Activated CD4-positive, alpha-beta T cell treated with anti-CD3 and anti-CD28 coated beads, Interleukin-2, amount 10 ng/mL, durations not matched to agents 24 days and 14 days (primary cell): ENCODE results near the gene RPP25L. TPM values are rescaled to one million over a fixed set of nuclear protein-coding genes. Genes with fewer than 3 reads are reported as not detected.
"Not testable (repeated sequence)": the region's sequence is repeated elsewhere in the genome, so short reads cannot be mapped to it uniquely, and the experiment has no call there.

Experiments used
- DNase-seq: peaks from one replicate; pipeline ENCODE4 v3.0.0; 2022
- H3K27ac Mint-ChIP-seq: one replicate; pipeline ENCODE4 v1.8.0; 2022; ENCODE audit warnings: mild to moderate bottlenecking, mixed read lengths
- H3K27me3 Mint-ChIP-seq: one replicate; pipeline ENCODE4 v1.8.0; 2022; ENCODE audit warnings: mixed read lengths
- H3K36me3 Mint-ChIP-seq: one replicate; pipeline ENCODE4 v1.8.0; 2022; ENCODE audit warnings: low read depth, mild to moderate bottlenecking, mixed read lengths
- H3K4me1 Mint-ChIP-seq: one replicate; pipeline ENCODE4 v1.8.0; 2021; ENCODE audit warnings: mixed read lengths
- H3K4me3 Mint-ChIP-seq: one replicate; pipeline ENCODE4 v1.8.0; 2022; ENCODE audit warnings: mild to moderate bottlenecking, moderate library complexity, mixed read lengths
- H3K9me3 Mint-ChIP-seq: one replicate; pipeline ENCODE4 v1.8.0; 2021; ENCODE audit warnings: mixed read lengths
- intact Hi-C: fragments of 100-400 bp; cut with micrococcal nuclease; formaldehyde crosslinking; loops from one replicate; pipeline ENCODE4 v1.15.1; 2023
- total RNA-seq: library from RNA; stranded (reverse); gene quantifications from 2 replicates; pipeline ENCODE4 v1.2.3, GENCODE V29; 2022

The RPP25L gene
- total RNA-seq, 1 donor from 2014 or later = 34.8 TPM

DNA sequence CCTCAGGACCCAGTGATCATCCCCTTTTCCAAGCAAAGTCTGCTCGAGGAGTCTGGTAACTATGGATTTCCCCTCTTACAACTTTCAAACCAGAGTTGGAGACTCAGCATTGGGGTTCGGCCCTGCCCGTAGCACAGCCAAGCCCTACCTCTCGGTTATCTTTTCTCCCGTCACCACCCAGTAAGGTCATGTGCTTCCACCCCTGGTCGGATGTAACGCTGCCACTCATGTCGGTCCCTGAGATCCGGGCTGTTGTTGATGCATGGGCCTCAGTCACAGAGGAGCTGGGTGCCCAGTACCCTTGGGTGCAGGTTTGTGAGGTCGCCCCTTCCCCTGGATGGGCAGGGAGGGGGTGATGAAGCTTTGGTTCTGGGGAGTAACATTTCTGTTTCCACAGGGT is 35.8 kb upstream of the RPP25L start:
- intact Hi-C loops = loop anchor here (1.0 kb wide), 1 partner anchor 55 kb away; no protein-coding TSS in a partner anchor
- H3K36me3 Mint-ChIP-seq = peaks cover 34% of the 10 kb centered on the region
- no peaks in the 10 kb centered on the region for H3K9me3 Mint-ChIP-seq
- DNase-seq = peak; percentile 66
- peaks cover 36% of the 10 kb centered on the region for H3K4me1 Mint-ChIP-seq
- peak overlapping the region; percentile 94 for H3K4me3 Mint-ChIP-seq
- peak overlapping the region; percentile 92 for H3K27ac Mint-ChIP-seq
- no peaks in the 10 kb centered on the region for H3K27me3 Mint-ChIP-seq

- peaks cover 32% of the 10 kb centered on the region for H3K4me1 Mint-ChIP-seq
- intact Hi-C loops = loop anchor here (1.0 kb wide), 1 partner anchor 55 kb away; no protein-coding TSS in a partner anchor
- H3K4me3 Mint-ChIP-seq = peak overlapping the region; percentile 94
- H3K36me3 Mint-ChIP-seq = peaks cover 31% of the 10 kb centered on the region
- H3K27me3 Mint-ChIP-seq = no peaks in the 10 kb centered on the region
- peak overlapping the region; percentile 92 for H3K27ac Mint-ChIP-seq
- no peaks in the 10 kb centered on the region for H3K9me3 Mint-ChIP-seq
- no peak for DNase-seq
Measured at GRCh38 chr9:34647084-34647403, 35.1 kb upstream of the RPP25L start.

DNA sequence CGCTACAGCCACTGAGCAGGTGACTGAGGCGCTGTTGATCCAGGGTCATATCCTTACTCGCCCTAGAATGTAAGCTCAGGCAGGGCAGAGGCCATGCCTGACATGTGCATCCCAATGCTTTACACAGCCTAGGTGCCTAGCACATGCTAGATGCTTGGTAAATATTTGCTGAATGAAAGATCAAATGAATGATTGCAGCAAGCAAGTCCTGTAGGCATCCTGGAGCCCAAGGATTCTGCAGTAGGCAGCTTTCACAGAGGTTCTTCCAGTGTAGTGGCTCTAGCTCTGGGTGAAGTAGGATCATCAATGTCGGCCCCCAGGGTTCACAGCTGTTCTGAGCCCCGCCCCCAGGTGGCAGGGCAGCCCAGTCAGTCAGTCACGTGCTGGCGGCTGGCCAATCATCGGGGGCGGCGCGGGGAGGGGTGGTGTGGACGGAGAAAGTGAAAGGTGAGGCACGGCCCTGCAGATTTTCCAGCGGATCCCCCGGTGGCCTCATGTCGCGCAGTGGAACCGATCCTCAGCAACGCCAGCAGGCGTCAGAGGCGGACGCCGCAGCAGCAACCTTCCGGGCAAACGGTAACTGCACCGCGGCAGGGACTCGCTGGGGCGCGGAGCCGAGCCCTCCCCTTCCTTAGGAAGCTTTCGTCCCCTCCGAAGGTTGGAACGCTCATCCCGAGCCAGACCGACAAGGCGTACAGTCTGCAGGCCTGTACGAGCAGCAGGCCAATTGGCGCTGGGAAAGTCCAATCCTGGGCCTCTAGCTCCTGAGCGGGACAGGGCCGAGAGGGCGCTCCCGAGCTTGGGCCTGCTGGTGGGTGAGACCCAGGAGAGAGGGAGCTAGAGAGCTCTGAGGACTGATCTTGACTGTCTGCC is 34.5 kb upstream of the RPP25L start, which contains the start of gene GALT:
TSS of gene GALT (plus strand) at position 465 of the 873 bp plus-strand sequence. CDS start at position 495, 30 bp downstream.
- Mint-ChIP-seq H3K4me1 (peaks cover 28% of the 10 kb centered on the region), H3K9me3 (no peaks in the 10 kb centered on the region)

GRCh38 chr9:34644766-34645314 is 32.9 kb upstream of the RPP25L start:
- peak overlapping the region; percentile 10 for H3K27ac Mint-ChIP-seq
- no peaks in the 10 kb centered on the region for H3K27me3 Mint-ChIP-seq
- no peak for DNase-seq
- intact Hi-C loops = no loop called here
- H3K4me1 Mint-ChIP-seq = peaks cover 30% of the 10 kb centered on the region
- no peaks in the 10 kb centered on the region for H3K9me3 Mint-ChIP-seq
- H3K4me3 Mint-ChIP-seq = no peak overlapping the region
- peaks cover 25% of the 10 kb centered on the region for H3K36me3 Mint-ChIP-seq

More for the DNA sequence above, 34.5 kb upstream of the RPP25L start, which contains the start of gene GALT:
- H3K4me3 Mint-ChIP-seq = peak within 1 kb of the TSS; percentile 94
- no peaks in the 10 kb centered on the region for H3K27me3 Mint-ChIP-seq
- H3K36me3 Mint-ChIP-seq = peaks cover 31% of the 10 kb centered on the region
- intact Hi-C loops = loop anchor here (1.0 kb wide), 4 partner anchors 9 to 56 kb away; partner anchors contain the start of genes RPP25L and SIGMAR1
- peak; percentile 99 for DNase-seq
- H3K27ac Mint-ChIP-seq = peak within 1 kb of the TSS; percentile 92

GRCh38 chr9:34642679-34643078 is 30.8 kb upstream of the RPP25L start:
- H3K27ac Mint-ChIP-seq = no peak overlapping the region

DNA sequence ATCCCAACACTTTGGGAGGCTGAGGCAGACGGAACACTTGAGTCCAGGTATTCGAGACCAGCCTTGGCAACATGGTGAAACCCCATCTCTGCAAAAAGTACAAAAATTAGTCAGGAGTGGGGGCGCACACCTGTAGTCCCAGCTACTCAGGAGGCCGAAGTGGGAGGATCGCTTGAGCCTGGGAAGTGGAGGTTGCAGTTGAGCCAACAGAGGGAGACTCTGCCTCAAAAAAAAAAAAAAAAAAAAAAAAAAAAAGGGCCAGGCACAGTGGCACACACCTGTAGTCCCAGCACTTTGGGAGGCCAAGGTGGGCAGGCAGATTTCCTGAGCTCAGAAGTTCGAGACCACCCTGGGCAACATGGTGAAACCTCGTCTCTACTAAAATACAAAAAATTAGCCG is 27.4 kb upstream of the RPP25L start:
- H3K4me3 Mint-ChIP-seq, H3K27ac Mint-ChIP-seq, intact Hi-C loops, H3K27me3 Mint-ChIP-seq, DNase-seq, H3K9me3 Mint-ChIP-seq: not testable (repeated sequence)
- Mint-ChIP-seq H3K4me1 (peaks cover 28% of the 10 kb centered on the region), H3K36me3 (peaks cover 21% of the 10 kb centered on the region)

More at GRCh38 chr9:34642679-34643078, 30.8 kb upstream of the RPP25L start:
- intact Hi-C loops = no loop called here
- peaks cover 5% of the 10 kb centered on the region for H3K36me3 Mint-ChIP-seq
- no peaks in the 10 kb centered on the region for H3K9me3 Mint-ChIP-seq
- peaks cover 27% of the 10 kb centered on the region for H3K4me1 Mint-ChIP-seq
- H3K27me3 Mint-ChIP-seq = no peaks in the 10 kb centered on the region
- no peak overlapping the region for H3K4me3 Mint-ChIP-seq
- DNase-seq = no peak

DNA sequence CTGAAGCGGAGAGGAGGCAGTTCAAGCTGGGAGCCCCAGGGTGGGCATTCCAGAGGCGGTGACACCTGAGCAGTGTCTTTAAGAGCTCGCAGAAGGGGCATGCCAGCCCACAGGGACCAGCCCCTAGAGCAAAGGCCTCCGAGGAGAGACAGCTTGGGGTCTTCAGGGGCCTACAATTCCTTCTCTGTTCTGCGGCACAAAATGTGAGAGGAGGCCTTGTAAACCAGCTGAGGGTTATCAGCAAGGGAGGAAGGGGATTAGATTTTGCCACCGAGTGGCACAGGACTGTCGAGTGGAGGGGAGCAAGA is 26.2 kb upstream of the RPP25L start:
- peaks cover 28% of the 10 kb centered on the region for H3K36me3 Mint-ChIP-seq

DNA sequence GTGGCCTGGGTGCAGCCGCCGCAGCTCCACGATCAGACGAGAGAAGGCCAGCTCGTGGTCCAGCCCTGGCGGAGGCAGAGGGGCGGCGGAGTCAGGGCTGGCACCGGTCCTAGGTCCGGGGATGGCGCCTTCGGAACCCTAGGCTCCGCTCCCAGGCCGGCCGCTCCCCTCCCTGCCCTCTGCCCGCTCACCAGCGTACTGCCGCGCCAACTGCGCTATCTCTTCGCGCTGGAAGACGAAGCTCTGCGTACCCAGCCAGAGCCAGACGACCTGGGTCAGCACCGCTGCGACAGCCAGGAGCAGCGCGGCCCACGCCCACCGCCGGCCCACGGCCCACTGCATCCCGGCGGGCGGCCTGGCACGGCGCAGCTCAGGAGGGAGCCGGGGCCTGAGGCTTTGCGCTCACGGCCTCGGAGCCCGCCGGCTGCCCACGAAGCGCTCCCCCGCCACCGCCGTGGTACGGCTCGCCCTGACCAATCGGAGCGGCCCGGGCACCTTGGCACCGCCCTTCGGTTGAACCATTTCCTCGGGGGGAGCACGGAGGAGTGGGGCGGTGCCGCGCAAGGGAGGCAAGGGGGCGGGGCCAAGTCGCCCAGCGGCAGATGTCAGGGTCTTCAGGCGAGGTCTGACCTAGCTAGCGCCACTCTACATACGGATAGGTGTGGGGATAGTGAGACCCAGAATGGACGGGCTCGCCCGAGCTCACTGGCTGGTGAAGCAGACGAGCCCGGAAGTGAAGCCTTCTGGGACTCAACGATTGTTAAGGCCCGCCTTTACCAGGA is 25.6 kb upstream of the RPP25L start, which contains the start of gene SIGMAR1:
TSS of gene SIGMAR1 (minus strand) at position 432 of the 782 bp plus-strand sequence. CDS start at position 342, 90 bp downstream.
- Mint-ChIP-seq H3K4me3 (peak within 1 kb of the TSS; percentile 99), H3K9me3 (no peaks in the 10 kb centered on the region), H3K27me3 (no peaks in the 10 kb centered on the region), H3K27ac (peak within 1 kb of the TSS; percentile 93), H3K4me1 (peaks cover 34% of the 10 kb centered on the region), H3K36me3 (peaks cover 30% of the 10 kb centered on the region)
- peak; percentile 98 for DNase-seq
- intact Hi-C loops = loop anchor here (1.0 kb wide), 3 partner anchors 9 to 114 kb away; partner anchors contain the start of gene GALT

More for the DNA sequence above, 26.2 kb upstream of the RPP25L start:
- Mint-ChIP-seq H3K9me3 (no peaks in the 10 kb centered on the region), H3K4me3 (peak overlapping the region; percentile 99), H3K27ac (peak overlapping the region; percentile 82), H3K27me3 (no peaks in the 10 kb centered on the region), H3K4me1 (peaks cover 34% of the 10 kb centered on the region)
- intact Hi-C loops = no loop called here
- DNase-seq = no peak

DNA sequence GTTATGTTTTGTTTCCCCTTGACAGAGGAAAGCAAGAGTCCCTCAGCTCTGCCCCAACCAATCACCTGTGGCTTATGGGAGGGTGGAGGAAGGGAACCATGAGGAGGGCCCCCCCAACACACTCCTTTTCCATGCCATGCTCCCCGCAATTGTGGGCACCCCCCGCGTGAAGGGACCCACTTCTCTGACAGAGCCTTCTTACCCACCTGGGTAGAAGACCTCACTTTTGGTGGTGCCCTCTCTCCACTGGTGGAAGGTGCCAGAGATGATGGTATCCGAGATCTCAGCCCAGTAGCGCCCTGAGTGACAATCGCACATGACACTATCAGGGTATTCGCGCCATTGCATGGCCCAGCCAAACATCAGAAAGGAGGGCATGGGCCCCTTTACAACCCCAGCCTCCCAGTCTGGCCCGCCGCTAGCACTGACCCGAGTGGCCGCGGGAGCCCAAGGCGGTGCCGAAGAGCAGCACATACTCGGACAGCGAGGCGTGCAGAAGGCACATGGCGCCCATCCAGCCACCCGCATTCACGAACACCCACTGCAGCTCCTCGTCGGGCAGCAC is 25.0 kb upstream of the RPP25L start:
- Mint-ChIP-seq H3K9me3 (no peaks in the 10 kb centered on the region), H3K4me3 (peak overlapping the region; percentile 99), H3K4me1 (peaks cover 34% of the 10 kb centered on the region), H3K36me3 (peaks cover 35% of the 10 kb centered on the region), H3K27ac (peak overlapping the region; percentile 93), H3K27me3 (no peaks in the 10 kb centered on the region)
- DNase-seq = no peak
- intact Hi-C loops = loop anchor here (1.0 kb wide), 3 partner anchors 9 to 114 kb away; partner anchors contain the start of gene GALT

DNA sequence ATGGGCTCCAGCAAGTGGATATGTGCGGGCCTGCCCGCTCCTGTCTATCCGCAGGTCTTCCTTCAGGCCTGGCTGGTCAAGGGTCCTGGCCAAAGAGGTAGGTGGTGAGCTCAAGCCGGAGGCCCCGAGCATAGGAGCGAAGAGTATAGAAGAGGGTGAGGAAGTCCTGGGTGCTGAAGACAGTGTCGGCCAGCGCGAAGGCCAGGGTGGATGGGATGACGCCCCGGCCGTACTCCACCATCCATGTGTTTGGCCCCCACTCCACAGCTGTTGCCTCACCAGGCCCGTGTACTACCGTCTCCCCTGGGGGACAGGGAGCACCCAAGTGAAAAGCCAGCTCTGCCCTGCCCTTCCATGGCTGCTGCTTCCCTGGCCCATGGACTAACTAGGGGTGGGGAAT is 23.7 kb upstream of the RPP25L start:
- no peak overlapping the region for H3K27ac Mint-ChIP-seq
- intact Hi-C loops = no loop called here
- peak overlapping the region; percentile 69 for H3K4me3 Mint-ChIP-seq
- peaks cover 35% of the 10 kb centered on the region for H3K36me3 Mint-ChIP-seq
- DNase-seq = no peak
- peaks cover 5% of the 10 kb centered on the region for H3K27me3 Mint-ChIP-seq
- peaks cover 31% of the 10 kb centered on the region for H3K4me1 Mint-ChIP-seq
- H3K9me3 Mint-ChIP-seq = no peaks in the 10 kb centered on the region

DNA sequence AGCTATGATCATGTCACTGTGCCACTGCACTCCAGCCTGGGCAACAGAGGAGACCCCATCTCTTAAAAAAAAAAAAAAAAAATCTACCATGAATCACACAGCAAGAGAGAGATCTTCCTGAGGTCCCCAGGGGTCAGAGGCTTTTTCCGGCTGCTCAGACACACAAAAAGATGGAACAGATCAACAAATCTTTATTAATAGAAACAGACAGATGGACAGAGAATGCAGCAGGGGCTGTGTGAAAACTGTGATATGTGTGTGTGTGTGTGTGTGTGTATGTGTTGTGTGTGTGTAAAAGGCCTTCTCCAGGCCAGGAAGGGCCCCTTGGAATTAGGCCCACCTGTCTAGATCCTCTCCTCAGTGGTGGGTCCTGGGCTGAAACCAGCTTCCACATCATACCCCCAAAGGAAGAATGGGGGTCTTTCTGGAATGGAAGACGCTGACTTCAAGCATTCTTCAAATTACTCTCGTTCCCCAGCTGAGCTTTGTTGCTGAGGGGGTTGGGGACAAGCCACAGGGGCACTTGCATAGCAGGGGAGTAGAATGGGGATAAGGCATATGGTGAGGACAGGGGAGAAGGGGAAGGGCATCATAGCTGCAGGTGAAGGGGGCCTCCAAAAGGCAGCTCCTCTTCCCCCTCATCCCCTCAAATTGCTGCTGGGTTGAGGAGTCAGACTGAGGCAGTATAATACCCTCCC is 22.8 kb upstream of the RPP25L start:
- no peaks in the 10 kb centered on the region for H3K9me3 Mint-ChIP-seq
- no peak for DNase-seq
- peaks cover 37% of the 10 kb centered on the region for H3K4me1 Mint-ChIP-seq
- peak overlapping the region; percentile 43 for H3K4me3 Mint-ChIP-seq
- intact Hi-C loops = loop anchor here (1.0 kb wide), 2 partner anchors 14 to 22 kb away; partner anchors contain the start of genes DCTN3 and RPP25L
- H3K27ac Mint-ChIP-seq = no peak overlapping the region
- peaks cover 35% of the 10 kb centered on the region for H3K36me3 Mint-ChIP-seq
- peaks cover 13% of the 10 kb centered on the region for H3K27me3 Mint-ChIP-seq

DNA sequence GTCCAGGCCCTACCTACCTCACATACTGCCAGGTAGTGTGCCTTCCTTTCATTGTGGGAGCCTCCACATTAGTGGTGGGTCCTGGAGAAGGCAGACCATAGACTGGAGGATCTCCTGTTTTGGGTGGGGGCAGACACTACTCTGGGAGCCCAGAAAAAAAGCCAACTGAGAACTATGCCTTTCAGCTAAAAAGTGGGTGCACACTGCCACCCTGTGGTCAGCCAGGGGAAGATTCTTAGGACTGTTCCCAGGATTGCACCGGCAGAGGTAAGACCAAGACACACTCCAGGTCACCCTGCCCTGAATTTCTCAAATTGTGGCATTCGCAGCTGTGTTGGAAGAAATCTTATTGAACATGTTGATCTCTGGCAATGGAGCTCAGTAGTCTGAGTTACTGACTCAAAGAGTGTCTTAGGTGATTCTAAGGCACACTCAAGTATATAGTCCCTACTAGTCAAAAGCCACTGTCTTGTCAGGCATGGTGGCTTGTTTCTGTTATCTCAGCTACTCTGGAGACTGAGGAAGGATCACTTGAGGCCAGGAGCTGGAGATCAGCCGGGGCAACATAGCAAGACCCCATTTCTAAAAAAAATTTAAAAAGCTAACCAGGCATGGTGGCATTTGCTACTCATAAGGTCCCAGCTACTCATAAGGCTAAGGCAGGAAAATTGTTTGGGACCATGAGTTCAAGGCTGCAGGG is 22.1 kb upstream of the RPP25L start:
- Mint-ChIP-seq H3K4me3 (peak overlapping the region; percentile 13), H3K36me3 (peaks cover 35% of the 10 kb centered on the region), H3K27ac (no peak overlapping the region), H3K9me3 (no peaks in the 10 kb centered on the region), H3K4me1 (peaks cover 41% of the 10 kb centered on the region), H3K27me3 (peaks cover 20% of the 10 kb centered on the region)
- peak; percentile 92 for DNase-seq
- intact Hi-C loops = loop anchor here (1.0 kb wide), 2 partner anchors 14 to 22 kb away; partner anchors contain the start of genes DCTN3 and RPP25L
